Muscle layer of duodenum (tissue), 2 donors: Measurements from ENCODE around the gene GLIS1.

Source experiments
- H3K27ac ChIP-seq: one replicate; pipeline ENCODE4 v1.7.0; 2013; ENCODE audit warnings: mild to moderate bottlenecking, low read length
- H3K27me3 ChIP-seq: one replicate; pipeline ENCODE4 v1.7.0; 2013; ENCODE audit warnings: low read depth, mild to moderate bottlenecking, control low read depth, low read length
- H3K36me3 ChIP-seq, 2 donors: one replicate each; pipeline ENCODE4 v1.7.0; 2013; ENCODE audit warnings: low read length in 2 of 2, control low read depth in 1 of 2, mild to moderate bottlenecking in 1 of 2; ENCODE audit not compliant: insufficient read depth in 2 of 2, control insufficient read depth in 1 of 2
- H3K4me1 ChIP-seq, 2 donors: one replicate each; pipeline ENCODE4 v1.7.0; 2013; ENCODE audit warnings: low read length in 2 of 2, mild to moderate bottlenecking in 2 of 2, control low read depth in 1 of 2, moderate library complexity in 1 of 2; ENCODE audit not compliant: insufficient read depth in 2 of 2, control insufficient read depth in 1 of 2
- H3K4me3 ChIP-seq, 2 donors: one replicate each; pipeline ENCODE4 v1.7.0; 2013; ENCODE audit warnings: low read length in 2 of 2, low read depth in 1 of 2, mild to moderate bottlenecking in 1 of 2
- H3K9me3 ChIP-seq, 2 donors: one replicate each; pipeline ENCODE4 v1.7.0; 2013; ENCODE audit warnings: low read length in 2 of 2, control low read depth in 1 of 2, mild to moderate bottlenecking in 1 of 2; ENCODE audit not compliant: control insufficient read depth in 1 of 2
- donor health status: healthy.

Gene GLIS1

DNA sequence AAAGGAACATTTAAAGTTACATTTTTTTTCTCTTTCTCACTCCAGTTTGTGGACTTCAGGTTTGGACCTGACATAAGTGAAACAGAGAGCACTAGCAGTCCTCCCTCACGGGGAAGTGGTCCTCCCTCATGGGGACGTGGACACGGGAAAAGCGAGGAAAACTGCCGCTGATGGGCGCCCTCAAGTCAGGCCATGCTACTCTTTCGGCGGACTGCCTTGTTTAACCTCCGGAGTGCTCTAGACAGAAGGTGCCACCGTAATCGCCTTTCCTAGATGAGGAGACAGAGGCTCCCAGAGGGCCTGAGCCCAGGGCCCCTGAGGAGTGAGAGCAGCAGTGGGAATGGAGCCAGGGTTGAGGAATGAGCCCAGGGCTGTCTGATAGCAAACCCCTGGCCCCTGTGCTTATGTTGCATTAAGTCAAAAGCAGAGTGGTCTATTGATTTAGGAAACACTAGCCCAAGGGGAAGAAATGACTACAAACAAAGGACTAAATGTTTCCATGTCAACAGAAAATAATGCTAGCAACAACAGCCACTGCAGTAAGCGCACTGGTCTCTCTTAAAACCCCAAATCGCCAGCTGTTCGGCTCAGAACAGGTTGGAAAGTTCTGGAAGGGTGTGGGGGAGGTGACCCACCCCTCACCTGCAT is 195.7 kb downstream of the GLIS1 start:
- Histone ChIP-seq H3K9me3 (no peaks in the 10 kb centered on the region), H3K4me3 (no peak overlapping the region), H3K27ac (no peak overlapping the region), H3K4me1 (no peaks in the 10 kb centered on the region), H3K36me3 (no peaks in the 10 kb centered on the region), H3K27me3 (no peaks in the 10 kb centered on the region)

DNA sequence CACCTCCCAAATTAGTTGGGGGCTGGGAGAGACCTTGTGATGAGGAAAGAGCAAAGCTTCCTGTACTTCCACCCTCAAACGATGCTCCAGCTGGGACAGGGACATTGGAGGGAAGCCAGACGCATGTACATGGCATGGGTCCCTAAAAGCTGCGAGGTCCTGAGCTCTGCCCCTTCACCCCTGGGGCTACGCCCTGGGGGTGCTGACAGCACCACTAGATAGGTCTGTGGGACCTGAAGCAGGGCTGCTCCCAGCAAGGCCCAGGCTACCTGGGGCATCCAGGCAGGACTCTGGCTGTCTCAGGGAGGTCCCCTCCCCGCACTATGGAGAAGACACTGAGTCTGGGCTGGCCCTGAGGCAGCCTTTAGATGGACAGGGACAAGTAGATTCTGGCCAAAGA is 196.4 kb downstream of the GLIS1 start:
- H3K4me1 ChIP-seq = no peaks in the 10 kb centered on the region
- no peak overlapping the region for H3K4me3 ChIP-seq
- no peak overlapping the region for H3K27ac ChIP-seq
- H3K9me3 ChIP-seq = no peaks in the 10 kb centered on the region
- no peaks in the 10 kb centered on the region for H3K27me3 ChIP-seq
- no peaks in the 10 kb centered on the region for H3K36me3 ChIP-seq

DNA sequence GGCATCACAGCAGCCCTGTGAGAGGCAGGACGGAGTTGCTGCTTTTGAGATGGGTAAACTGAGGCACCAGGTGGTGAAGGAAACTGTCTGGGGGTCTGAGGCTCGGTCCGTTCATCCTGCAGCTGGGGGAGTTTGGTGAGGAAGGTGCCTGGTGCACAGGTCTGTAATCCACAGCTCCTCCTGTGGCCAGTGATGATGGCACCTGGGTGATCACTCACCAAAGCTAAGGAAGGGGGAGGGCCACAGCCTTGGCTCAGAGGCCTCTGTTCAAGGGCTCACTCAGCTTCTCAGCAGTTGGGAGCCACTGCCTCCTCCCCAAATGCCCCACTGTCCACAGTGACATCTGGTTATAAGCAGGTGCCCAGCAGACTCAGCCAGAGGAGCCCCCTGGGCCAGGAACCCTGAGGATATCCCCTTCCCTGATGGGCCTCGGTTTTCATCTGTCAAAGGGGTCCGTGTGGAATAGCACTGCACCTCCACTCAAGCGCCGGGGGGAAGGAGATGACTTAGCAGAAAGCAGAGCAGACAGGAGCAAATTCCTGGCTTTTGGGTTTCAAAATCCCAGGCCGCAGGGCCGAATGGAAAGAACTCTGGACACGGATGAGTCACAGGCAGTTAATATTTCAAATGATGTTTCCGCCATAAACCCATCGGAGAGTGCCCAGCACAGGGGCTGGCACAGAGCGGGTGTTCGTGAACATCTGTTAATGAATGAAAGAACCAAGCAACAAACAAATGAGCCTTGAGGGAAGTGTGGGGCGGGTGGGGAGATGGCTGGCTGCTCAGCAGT is 197.0 kb downstream of the GLIS1 start:
- Histone ChIP-seq H3K36me3 (no peaks in the 10 kb centered on the region), H3K27me3 (no peaks in the 10 kb centered on the region), H3K27ac (no peak overlapping the region)

DNA sequence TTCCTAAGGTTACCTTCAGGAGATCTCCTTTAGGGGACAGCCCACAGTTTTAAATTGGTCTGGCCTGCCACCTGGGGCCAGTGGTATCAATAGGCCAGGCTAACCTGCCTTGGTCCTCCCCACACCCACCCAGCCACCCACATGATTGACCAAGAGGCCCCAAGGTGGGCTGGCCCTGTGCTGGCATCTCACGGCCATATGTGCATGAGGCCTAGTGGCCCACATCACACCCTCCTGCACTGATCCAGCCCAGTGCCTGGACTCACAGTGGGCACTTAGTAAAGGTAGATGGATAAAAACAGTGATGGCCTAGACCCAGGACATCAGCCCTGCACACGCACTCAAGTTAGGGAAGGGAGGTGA is 197.7 kb downstream of the GLIS1 start:
- no peak overlapping the region for H3K27ac ChIP-seq
- no peaks in the 10 kb centered on the region for H3K27me3 ChIP-seq
- no peaks in the 10 kb centered on the region for H3K4me1 ChIP-seq
- H3K36me3 ChIP-seq = no peaks in the 10 kb centered on the region
- no peaks in the 10 kb centered on the region for H3K9me3 ChIP-seq
- H3K4me3 ChIP-seq = no peak overlapping the region

More for the DNA sequence above, 197.0 kb downstream of the GLIS1 start:
- no peaks in the 10 kb centered on the region for H3K9me3 ChIP-seq
- no peaks in the 10 kb centered on the region for H3K4me1 ChIP-seq
- no peak overlapping the region for H3K4me3 ChIP-seq

DNA sequence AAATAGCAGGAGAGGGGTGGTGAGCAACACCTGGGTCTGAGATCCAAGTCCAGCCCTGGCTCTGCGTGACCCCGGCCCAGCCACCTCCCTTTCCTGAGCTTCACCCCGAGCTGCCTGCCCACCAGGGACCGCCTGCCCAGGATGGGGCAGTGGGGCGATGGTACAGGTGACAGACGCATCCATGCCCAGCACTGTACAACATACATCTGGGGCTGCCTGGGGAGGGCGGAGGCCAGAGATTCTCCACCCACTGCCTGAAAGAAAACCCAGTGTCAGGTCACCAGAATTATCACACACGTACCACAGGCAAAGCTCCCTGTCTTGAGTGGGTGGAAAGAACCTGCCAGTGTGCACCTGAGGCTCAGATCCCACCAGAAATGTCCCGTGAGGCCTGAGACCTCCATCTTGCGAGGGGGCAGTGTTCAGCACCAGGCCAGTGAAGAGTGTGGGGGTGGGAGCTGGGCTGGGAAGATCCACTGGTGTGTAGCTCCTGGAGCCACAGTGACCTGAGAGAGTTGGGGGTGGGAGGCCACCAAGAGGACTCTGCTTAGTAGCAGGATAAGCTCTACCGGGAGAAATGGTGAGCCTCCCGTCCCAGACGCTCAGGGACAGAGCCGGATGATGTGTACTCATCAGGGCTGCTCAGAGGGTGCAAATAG is 198.2 kb downstream of the GLIS1 start:
- no peak overlapping the region for H3K4me3 ChIP-seq
- H3K27ac ChIP-seq = no peak overlapping the region
- H3K9me3 ChIP-seq = no peaks in the 10 kb centered on the region
- no peaks in the 10 kb centered on the region for H3K4me1 ChIP-seq
- no peaks in the 10 kb centered on the region for H3K27me3 ChIP-seq
- no peaks in the 10 kb centered on the region for H3K36me3 ChIP-seq

DNA sequence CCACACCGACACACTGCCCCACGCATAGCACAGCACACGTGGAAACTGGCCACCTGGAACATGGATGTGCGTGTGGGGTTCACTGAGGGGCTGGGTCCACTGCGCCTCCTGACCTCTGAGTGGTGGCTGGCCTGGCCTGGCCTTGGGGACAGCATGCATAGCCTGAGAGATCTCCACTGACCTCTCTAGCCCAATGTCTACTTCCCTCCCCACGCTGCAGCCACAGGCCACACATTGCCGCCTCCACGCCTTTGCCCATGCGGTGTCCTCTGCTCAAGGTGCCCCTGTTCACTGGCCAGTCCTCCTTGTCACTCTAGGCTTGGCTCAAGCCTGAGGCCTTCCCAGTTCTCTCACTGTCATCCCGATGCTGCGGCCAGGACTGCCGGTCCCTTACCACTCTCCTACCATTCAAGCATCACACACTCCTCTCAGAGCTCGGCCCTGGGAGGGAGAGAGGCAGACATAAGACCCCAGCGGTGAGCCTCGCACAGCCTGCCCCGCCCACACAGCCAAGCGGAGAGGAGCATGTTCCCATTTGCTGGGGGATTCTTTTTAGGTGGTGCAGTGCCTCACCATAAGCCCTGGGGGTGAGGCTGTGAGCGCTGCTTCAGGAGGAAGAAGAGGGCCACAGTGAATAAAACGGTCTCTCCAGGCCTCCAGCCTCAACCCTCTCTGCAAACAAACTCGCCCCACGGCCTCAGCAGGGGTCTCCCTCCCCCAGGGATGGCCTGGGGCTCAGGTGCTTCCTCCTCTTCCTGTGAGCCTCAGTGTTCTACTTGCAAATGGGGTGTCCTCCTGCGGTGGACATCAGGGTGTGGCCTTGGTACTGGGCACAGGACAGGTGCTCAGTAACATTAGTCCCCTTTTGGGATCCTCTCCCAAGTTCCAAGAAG is 199.0 kb downstream of the GLIS1 start:
- Histone ChIP-seq H3K36me3 (no peaks in the 10 kb centered on the region), H3K27ac (no peak overlapping the region), H3K9me3 (no peaks in the 10 kb centered on the region), H3K4me3 (no peak overlapping the region), H3K27me3 (no peaks in the 10 kb centered on the region), H3K4me1 (no peaks in the 10 kb centered on the region)

DNA sequence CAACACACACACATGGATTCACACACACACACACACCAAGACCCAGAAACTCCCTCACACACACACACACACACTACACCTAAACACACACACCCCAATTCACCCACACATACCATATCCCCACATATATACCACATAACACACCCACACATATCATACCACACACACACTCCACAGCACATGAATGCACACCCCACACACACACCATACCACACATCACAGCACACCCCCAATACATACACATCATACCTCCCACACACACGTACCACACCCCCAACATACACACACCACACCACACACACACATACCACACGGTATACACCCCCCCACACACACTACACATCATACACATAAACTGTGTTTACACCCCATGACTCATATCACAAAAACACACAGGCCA is 199.7 kb downstream of the GLIS1 start:
- Histone ChIP-seq H3K27me3 (no peaks in the 10 kb centered on the region), H3K36me3 (no peaks in the 10 kb centered on the region), H3K4me1 (no peaks in the 10 kb centered on the region), H3K27ac (no peak overlapping the region), H3K4me3 (no peak overlapping the region), H3K9me3 (no peaks in the 10 kb centered on the region)

DNA sequence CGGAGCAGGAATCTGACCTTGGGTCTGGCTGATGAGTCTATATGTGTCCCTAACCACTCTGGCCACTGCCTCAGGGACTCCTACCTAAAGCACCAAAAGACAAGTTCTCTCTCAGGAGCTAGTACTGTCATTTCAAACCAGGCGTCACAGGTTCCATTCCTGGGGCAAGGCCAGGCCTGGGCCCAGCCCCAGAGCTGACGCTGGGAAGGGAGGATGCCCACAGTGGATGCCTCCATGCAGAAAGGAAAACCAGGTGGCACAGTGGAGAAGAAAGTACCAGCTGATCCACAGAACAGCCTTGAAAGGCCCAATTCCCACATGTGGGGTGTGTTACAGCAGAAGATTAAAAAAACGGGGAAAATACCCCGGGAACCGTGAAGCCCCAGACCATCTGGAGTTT is 202.4 kb downstream of the GLIS1 start:
- Histone ChIP-seq H3K4me1 (no peaks in the 10 kb centered on the region), H3K4me3 (no peak overlapping the region), H3K27me3 (no peaks in the 10 kb centered on the region), H3K27ac (no peak overlapping the region), H3K36me3 (no peaks in the 10 kb centered on the region), H3K9me3 (no peaks in the 10 kb centered on the region)

DNA sequence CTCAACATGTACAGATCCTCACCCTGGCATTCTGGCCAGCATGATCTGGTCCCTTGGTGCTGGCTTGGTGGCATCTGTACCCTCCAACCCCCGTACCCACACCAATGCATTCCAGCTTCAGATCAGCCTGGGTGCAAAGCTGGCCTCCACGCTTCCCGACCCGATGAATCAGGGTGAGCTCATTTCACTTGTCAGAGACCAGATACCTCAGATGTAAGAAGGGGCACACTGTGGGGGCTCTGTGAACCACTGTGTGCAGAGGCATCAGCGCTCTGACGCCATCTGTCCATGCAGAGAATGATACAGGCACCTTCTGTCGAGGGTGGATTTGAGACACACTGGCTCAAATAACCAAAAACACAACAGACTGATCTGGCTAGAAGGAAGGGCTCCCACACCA is 203.1 kb downstream of the GLIS1 start:
- Histone ChIP-seq H3K27ac (no peak overlapping the region), H3K36me3 (no peaks in the 10 kb centered on the region), H3K4me3 (no peak overlapping the region), H3K4me1 (no peaks in the 10 kb centered on the region), H3K9me3 (no peaks in the 10 kb centered on the region), H3K27me3 (no peaks in the 10 kb centered on the region)

DNA sequence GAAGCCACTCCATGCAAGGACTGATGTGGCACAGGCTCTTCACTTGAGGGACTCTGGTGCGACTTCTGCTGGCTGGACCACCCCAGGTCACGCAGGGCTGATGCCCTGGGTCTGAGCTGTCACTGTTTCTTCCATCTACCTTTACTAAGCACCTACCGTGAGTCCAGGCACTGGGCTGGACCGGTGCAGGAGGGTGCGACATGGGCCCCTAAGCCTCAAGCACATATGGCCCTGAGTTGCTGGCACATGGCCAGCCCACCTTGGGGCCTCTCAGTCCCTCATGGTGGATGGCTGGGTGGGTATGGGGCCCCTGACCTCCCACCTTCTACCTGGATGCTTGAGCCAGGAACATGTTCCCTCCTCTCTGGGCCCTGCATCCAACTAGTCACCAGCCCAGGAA is 203.7 kb downstream of the GLIS1 start:
- Histone ChIP-seq H3K27me3 (no peaks in the 10 kb centered on the region), H3K4me1 (no peaks in the 10 kb centered on the region), H3K36me3 (no peaks in the 10 kb centered on the region), H3K9me3 (no peaks in the 10 kb centered on the region), H3K4me3 (no peak overlapping the region), H3K27ac (no peak overlapping the region)

DNA sequence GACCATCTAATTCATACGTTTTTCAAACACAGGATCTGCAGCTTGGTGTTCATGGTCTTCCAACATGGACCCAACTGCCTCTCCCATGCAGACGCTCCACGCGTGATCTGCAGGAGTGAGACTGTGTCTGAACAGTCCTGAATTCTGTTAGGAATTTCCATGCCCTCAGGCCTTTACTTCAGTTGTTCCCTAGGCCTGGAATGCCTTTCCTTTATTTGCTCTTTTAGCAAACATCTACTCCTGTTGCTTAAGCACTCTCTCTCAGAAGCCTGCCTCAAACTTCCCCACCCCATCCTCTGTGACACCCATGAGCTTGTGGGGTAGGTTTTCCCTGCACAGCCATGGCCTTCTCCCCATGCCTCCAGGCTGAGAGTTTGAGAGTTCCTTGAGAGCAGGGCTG is 206.1 kb downstream of the GLIS1 start:
- H3K4me3 ChIP-seq = no peak overlapping the region
- no peaks in the 10 kb centered on the region for H3K4me1 ChIP-seq

More for the DNA sequence above, 206.1 kb downstream of the GLIS1 start:
- H3K9me3 ChIP-seq = no peaks in the 10 kb centered on the region
- no peak overlapping the region for H3K27ac ChIP-seq
- H3K36me3 ChIP-seq = no peaks in the 10 kb centered on the region
- no peaks in the 10 kb centered on the region for H3K27me3 ChIP-seq
